ENCODE measurements around the gene HHAT.

HHAT gene

GRCh38 chr1:210598135-210598652, 269.5 kb downstream of the HHAT start:
- no peak for DNase-seq
- Histone ChIP-seq H3K9ac (ENCODE audit: low read length) (no peak overlapping the region), H3K4me1 (ENCODE audit: low read length) (no peaks in the 10 kb centered on the region), H3K9me2 (replicated peaks; ENCODE audit: insufficient read depth, low read length) (no peaks in the 10 kb centered on the region), H3K4me2 (ENCODE audit: low read depth, low read length) (no peak overlapping the region), H3F3A (ENCODE audit: insufficient read depth, low read length) (no peaks in the 10 kb centered on the region), H3K27me3 (replicated peaks; ENCODE audit: insufficient read depth, low read length) (no peaks in the 10 kb centered on the region), H3K9me3 (replicated peaks; ENCODE audit: insufficient read depth, low read length) (no peaks in the 10 kb centered on the region), H3K79me2 (ENCODE audit: low read length) (no peaks in the 10 kb centered on the region), H3K4me3 (ENCODE audit: low read length) (no peak overlapping the region), H3K36me3 (replicated peaks; ENCODE audit: insufficient read depth, low read length) (no peaks in the 10 kb centered on the region), H3K27ac (ENCODE audit: low read length) (no peak overlapping the region), H4K20me1 (ENCODE audit: insufficient read depth, low read length) (no peaks in the 10 kb centered on the region), H2AFZ (ENCODE audit: low read length) (no peak overlapping the region)
- no peak for TF ChIP-seq CTCF (IDR thresholded peaks at IDR 0.05; ENCODE audit: low read length)
- TF ChIP-seq EZH2 (optimal IDR thresholded peaks at IDR 0.05; ENCODE audit: low read depth, low read length), result no peak
- no peak for TF ChIP-seq EZH2phosphoT487 (IDR thresholded peaks at IDR 0.05; ENCODE audit: low read length)

- no peaks in the 10 kb centered on the region for H3F3A ChIP-seq (ENCODE audit: insufficient read depth, low read length)
- H3K4me1 ChIP-seq (ENCODE audit: low read length), result no peaks in the 10 kb centered on the region
- no peaks in the 10 kb centered on the region for H3K79me2 ChIP-seq (ENCODE audit: low read length)
- no peaks in the 10 kb centered on the region for H3K9me2 ChIP-seq (replicated peaks; ENCODE audit: insufficient read depth, low read length)
- no peaks in the 10 kb centered on the region for H3K9me3 ChIP-seq (replicated peaks; ENCODE audit: insufficient read depth, low read length)
- H3K9ac ChIP-seq (ENCODE audit: low read length), result no peak overlapping the region
- no peak overlapping the region for H3K4me3 ChIP-seq (ENCODE audit: low read length)
- H3K27me3 ChIP-seq (replicated peaks; ENCODE audit: insufficient read depth, low read length), result no peaks in the 10 kb centered on the region
- no peak for DNase-seq
- H2AFZ ChIP-seq (ENCODE audit: low read length), result no peak overlapping the region
- no peaks in the 10 kb centered on the region for H3K36me3 ChIP-seq (replicated peaks; ENCODE audit: insufficient read depth, low read length)
- H3K27ac ChIP-seq (ENCODE audit: low read length), result no peak overlapping the region
- no peaks in the 10 kb centered on the region for H4K20me1 ChIP-seq (ENCODE audit: insufficient read depth, low read length)
- TF ChIP-seq EZH2 (optimal IDR thresholded peaks at IDR 0.05; ENCODE audit: low read depth, low read length) (no peak), CTCF (IDR thresholded peaks at IDR 0.05; ENCODE audit: low read length) (no peak), EZH2phosphoT487 (IDR thresholded peaks at IDR 0.05; ENCODE audit: low read length) (no peak)
- H3K4me2 ChIP-seq (ENCODE audit: low read depth, low read length), result no peak overlapping the region
These were observed 271.9 kb downstream of the HHAT start for GRCh38 chr1:210600421-210601159.

- H3K9ac ChIP-seq (ENCODE audit: low read length), result no peak overlapping the region
- no peaks in the 10 kb centered on the region for H3K9me2 ChIP-seq (replicated peaks; ENCODE audit: insufficient read depth, low read length)
- H3F3A ChIP-seq (ENCODE audit: insufficient read depth, low read length), result no peaks in the 10 kb centered on the region
- no peaks in the 10 kb centered on the region for H3K4me1 ChIP-seq (ENCODE audit: low read length)
- H3K27ac ChIP-seq (ENCODE audit: low read length), result no peak overlapping the region
- H3K9me3 ChIP-seq (replicated peaks; ENCODE audit: insufficient read depth, low read length), result no peaks in the 10 kb centered on the region
- no peak overlapping the region for H3K4me3 ChIP-seq (ENCODE audit: low read length)
- no peak for DNase-seq
- no peak overlapping the region for H3K4me2 ChIP-seq (ENCODE audit: low read depth, low read length)
- TF ChIP-seq EZH2phosphoT487 (IDR thresholded peaks at IDR 0.05; ENCODE audit: low read length) (no peak), EZH2 (optimal IDR thresholded peaks at IDR 0.05; ENCODE audit: low read depth, low read length) (no peak), CTCF (IDR thresholded peaks at IDR 0.05; ENCODE audit: low read length) (no peak)
- H2AFZ ChIP-seq (ENCODE audit: low read length), result no peak overlapping the region
- H4K20me1 ChIP-seq (ENCODE audit: insufficient read depth, low read length), result no peaks in the 10 kb centered on the region
- H3K36me3 ChIP-seq (replicated peaks; ENCODE audit: insufficient read depth, low read length), result no peaks in the 10 kb centered on the region
- no peaks in the 10 kb centered on the region for H3K27me3 ChIP-seq (replicated peaks; ENCODE audit: insufficient read depth, low read length)
- H3K79me2 ChIP-seq (ENCODE audit: low read length), result no peaks in the 10 kb centered on the region
These were observed 274.4 kb downstream of the HHAT start for GRCh38 chr1:210603123-210603522.

Data from MM.1S (cell line).